Subcutaneous abdominal adipose tissue (tissue), 5 donors: ENCODE data around the gene ARID4B.
"Not testable (repeated sequence)": the region's sequence is repeated elsewhere in the genome, so short reads cannot be mapped to it uniquely, and the experiment has no call there.

ENCODE experiments used
- H3K27ac ChIP-seq: one replicate; pipeline ENCODE4 v1.7.0; 2013; ENCODE audit warnings: low read depth, mild to moderate bottlenecking, inconsistent platforms, low read length, moderate library complexity
- H3K27me3 ChIP-seq, 5 donors: one replicate each; pipeline ENCODE4 v1.7.0; 2013; ENCODE audit warnings: low read length in 5 of 5, inconsistent platforms in 1 of 5; ENCODE audit not compliant: control insufficient read depth in 5 of 5, insufficient read depth in 4 of 5
- H3K36me3 ChIP-seq, 5 donors: one replicate each; pipeline ENCODE4 v1.7.0; 2013; ENCODE audit warnings: low read length in 5 of 5; ENCODE audit not compliant: control insufficient read depth in 5 of 5, insufficient read depth in 5 of 5
- H3K4me1 ChIP-seq, 5 donors: one replicate each; pipeline ENCODE4 v1.7.0; 2013; ENCODE audit warnings: low read length in 5 of 5, mild to moderate bottlenecking in 3 of 5, moderate library complexity in 1 of 5; ENCODE audit not compliant: control insufficient read depth in 5 of 5, insufficient read depth in 5 of 5
- H3K4me3 ChIP-seq, 5 donors: one replicate each; pipeline ENCODE4 v1.7.0; 2013; ENCODE audit warnings: low read length in 5 of 5, low read depth in 1 of 5
- H3K9ac ChIP-seq, 5 donors: one replicate each; pipeline ENCODE4 v1.7.0; 2013; ENCODE audit warnings: low read length in 5 of 5, mild to moderate bottlenecking in 4 of 5, moderate library complexity in 3 of 5
- H3K9me3 ChIP-seq, 5 donors: one replicate each; pipeline ENCODE4 v1.7.0; 2013; ENCODE audit warnings: low read length in 5 of 5; ENCODE audit not compliant: control insufficient read depth in 5 of 5
- donor health status: healthy.
- donor health status: healthy.
- donor health status: healthy.
- donor health status: healthy.
- donor health status: healthy.

Gene ARID4B

GRCh38 chr1:235264327-235264726, 63.7 kb downstream of the ARID4B start:
- no peaks in the 10 kb centered on the region for H3K27me3 ChIP-seq
- H3K4me3 ChIP-seq, result no peak overlapping the region
- peaks cover 1 to 16% (median 10%) of the 10 kb centered on the region in 5 donors for H3K4me1 ChIP-seq
- H3K36me3 ChIP-seq, result peaks cover 0 to 8% (median 2%) of the 10 kb centered on the region in 5 donors
- no peaks in the 10 kb centered on the region for H3K9me3 ChIP-seq
- H3K9ac ChIP-seq, result no peak overlapping the region
- H3K27ac ChIP-seq, result no peak overlapping the region

- Histone ChIP-seq H3K4me3 (no peak overlapping the region), H3K4me1 (peaks cover 0 to 18% (median 10%) of the 10 kb centered on the region in 5 donors), H3K27ac (no peak overlapping the region), H3K9me3 (no peaks in the 10 kb centered on the region), H3K27me3 (no peaks in the 10 kb centered on the region), H3K9ac (no peak overlapping the region), H3K36me3 (peaks cover 0 to 12% (median 6%) of the 10 kb centered on the region in 5 donors)
Measured at GRCh38 chr1:235262539-235262938, 65.4 kb downstream of the ARID4B start.

GRCh38 chr1:235261243-235261642, 66.7 kb downstream of the ARID4B start:
- Histone ChIP-seq H3K36me3 (peaks cover 0 to 12% (median 6%) of the 10 kb centered on the region in 5 donors), H3K27me3 (no peaks in the 10 kb centered on the region), H3K9me3 (no peaks in the 10 kb centered on the region), H3K27ac (no peak overlapping the region), H3K4me1 (peaks cover 0 to 14% (median 8%) of the 10 kb centered on the region in 5 donors), H3K4me3 (no peak overlapping the region), H3K9ac (no peak overlapping the region)

GRCh38 chr1:235259133-235259778, 68.7 kb downstream of the ARID4B start:
- Histone ChIP-seq H3K4me1 (peaks cover 0 to 8% (median 0%) of the 10 kb centered on the region in 5 donors), H3K9ac (no peak overlapping the region), H3K27me3 (no peaks in the 10 kb centered on the region), H3K9me3 (no peaks in the 10 kb centered on the region), H3K36me3 (peaks cover 0 to 12% (median 6%) of the 10 kb centered on the region in 5 donors), H3K27ac (no peak overlapping the region), H3K4me3 (no peak overlapping the region)

GRCh38 chr1:235258068-235258467, 69.9 kb downstream of the ARID4B start:
- H3K36me3 ChIP-seq, result peaks cover 0 to 12% (median 6%) of the 10 kb centered on the region in 5 donors
- H3K9me3 ChIP-seq, H3K4me3 ChIP-seq, H3K27me3 ChIP-seq, H3K9ac ChIP-seq, H3K27ac ChIP-seq, H3K4me1 ChIP-seq: not testable (repeated sequence)

GRCh38 chr1:235254721-235255120, 73.3 kb downstream of the ARID4B start:
- H3K4me3 ChIP-seq, result no peak overlapping the region
- H3K36me3 ChIP-seq, result peaks cover 3 to 16% (median 11%) of the 10 kb centered on the region in 5 donors
- H3K27me3 ChIP-seq, result no peaks in the 10 kb centered on the region
- peaks cover 0 to 8% (median 6%) of the 10 kb centered on the region in 5 donors for H3K4me1 ChIP-seq
- no peak overlapping the region for H3K27ac ChIP-seq
- no peak overlapping the region for H3K9ac ChIP-seq
- H3K9me3 ChIP-seq, result no peaks in the 10 kb centered on the region

- Histone ChIP-seq H3K4me3 (no peak overlapping the region), H3K27ac (no peak overlapping the region), H3K9me3 (no peaks in the 10 kb centered on the region), H3K9ac (no peak overlapping the region), H3K27me3 (no peaks in the 10 kb centered on the region), H3K4me1 (peaks cover 0 to 6% (median 4%) of the 10 kb centered on the region in 5 donors), H3K36me3 (peaks cover 3 to 8% (median 5%) of the 10 kb centered on the region in 5 donors)
Measured at GRCh38 chr1:235253219-235253962, 74.6 kb downstream of the ARID4B start.

GRCh38 chr1:235250430-235250829, 77.5 kb downstream of the ARID4B start:
- Histone ChIP-seq H3K9ac (no peak overlapping the region), H3K27ac (no peak overlapping the region), H3K9me3 (no peaks in the 10 kb centered on the region), H3K36me3 (peaks cover 5 to 16% (median 10%) of the 10 kb centered on the region in 5 donors), H3K4me3 (no peak overlapping the region), H3K27me3 (no peaks in the 10 kb centered on the region), H3K4me1 (peaks cover 0 to 6% (median 6%) of the 10 kb centered on the region in 5 donors)

- H3K27ac ChIP-seq, result no peak overlapping the region
- no peaks in the 10 kb centered on the region for H3K9me3 ChIP-seq
- H3K36me3 ChIP-seq, result peaks cover 4 to 14% (median 11%) of the 10 kb centered on the region in 5 donors
- H3K4me1 ChIP-seq, result peaks cover 0 to 6% (median 6%) of the 10 kb centered on the region in 5 donors
- no peak overlapping the region for H3K9ac ChIP-seq
- H3K27me3 ChIP-seq, result no peaks in the 10 kb centered on the region
- no peak overlapping the region for H3K4me3 ChIP-seq
Measured at GRCh38 chr1:235246022-235246948, 81.7 kb downstream of the ARID4B start.
